HS-27A (cell line): ENCODE results near the gene D2HGDH.
"Not testable (repeated sequence)": the region's sequence is repeated elsewhere in the genome, so short reads cannot be mapped to it uniquely, and the experiment has no call there.

Experiments used
- DNase-seq: peaks from one replicate; pipeline ENCODE4 v3.0.0-alpha.2; 2012; ENCODE audit warnings: low read depth, missing footprints

The D2HGDH gene

GRCh38 chr2:241768850-241769249 is 34.4 kb downstream of the D2HGDH start:
- no peak for DNase-seq

GRCh38 chr2:241769819-241770184 is 35.4 kb downstream of the D2HGDH start:
- no peak for DNase-seq

GRCh38 chr2:241770185-241770935 is 35.9 kb downstream of the D2HGDH start:
- DNase-seq, result no peak

- DNase-seq, result no peak
Observed at GRCh38 chr2:241770936-241771285, 36.5 kb downstream of the D2HGDH start.

GRCh38 chr2:241771286-241772062 is 37.0 kb downstream of the D2HGDH start:
- no peak for DNase-seq

- DNase-seq, result no peak
Observed at GRCh38 chr2:241772063-241772499, 37.7 kb downstream of the D2HGDH start.

- no peak for DNase-seq
Observed at GRCh38 chr2:241773511-241774418, 39.3 kb downstream of the D2HGDH start.

GRCh38 chr2:241774419-241775222 is 40.2 kb downstream of the D2HGDH start:
- DNase-seq, result no peak

GRCh38 chr2:241775223-241776177 is 41.1 kb downstream of the D2HGDH start:
- no peak for DNase-seq

GRCh38 chr2:241776336-241777169 is 42.1 kb downstream of the D2HGDH start, which contains the start of gene GAL3ST2:
Gene GAL3ST2 (plus strand): TSS chr2:241776822. CDS start chr2:241776956, 134 bp downstream.
- DNase-seq, result no peak

- DNase-seq, result no peak
Observed at GRCh38 chr2:241777170-241777685, 42.8 kb downstream of the D2HGDH start.

- no peak for DNase-seq
Observed at GRCh38 chr2:241777686-241778627, 43.5 kb downstream of the D2HGDH start.

GRCh38 chr2:241780939-241781569 is 46.6 kb downstream of the D2HGDH start:
- no peak for DNase-seq

- DNase-seq, result not testable (repeated sequence)
Observed at GRCh38 chr2:241782053-241782452, 47.6 kb downstream of the D2HGDH start.

- no peak for DNase-seq
Observed at GRCh38 chr2:241788135-241788534, 53.7 kb downstream of the D2HGDH start.

- no peak for DNase-seq
Observed at GRCh38 chr2:241788572-241788971, 54.1 kb downstream of the D2HGDH start.

- DNase-seq, result not testable (repeated sequence)
Observed at GRCh38 chr2:241791385-241791784, 57.0 kb downstream of the D2HGDH start.
